Hepatocyte (in vitro differentiated cells): ENCODE data around the gene PTDSS2. TPM values are rescaled to one million over a fixed set of nuclear protein-coding genes. Genes with fewer than 3 reads are reported as not detected.

ENCODE experiments used
- DNase-seq: peaks from one replicate; pipeline ENCODE4 v3.0.0-alpha.2; 2016; ENCODE audit warnings: low spot score
- H2AFZ ChIP-seq: fragments of 200-600 bp; sonication (generic); 2 replicates; pipeline ENCODE4 v1.6.0; 2016; ENCODE audit warnings: antibody characterized with exemption, mild to moderate bottlenecking
- H3K27ac ChIP-seq: fragments of 200-600 bp; sonication (generic); 2 replicates; pipeline ENCODE4 v1.5.1; 2016; ENCODE audit warnings: mild to moderate bottlenecking
- H3K27me3 ChIP-seq: fragments of 200-600 bp; sonication (generic); 2 replicates; pipeline ENCODE4 v1.6.1; 2016
- H3K36me3 ChIP-seq: fragments of 200-600 bp; sonication (generic); replicated peaks from 2 replicates; pipeline ENCODE4 v1.5.1; 2016; ENCODE audit warnings: low read depth; ENCODE audit not compliant: insufficient read depth
- H3K4me1 ChIP-seq: fragments of 200-600 bp; sonication (generic); 2 replicates; pipeline ENCODE4 v1.5.1; 2016; ENCODE audit warnings: mild to moderate bottlenecking, moderate library complexity; ENCODE audit not compliant: insufficient read depth
- H3K4me2 ChIP-seq: fragments of 200-600 bp; sonication (generic); 2 replicates; pipeline ENCODE4 v1.6.0; 2016
- H3K4me3 ChIP-seq: fragments of 200-600 bp; sonication (generic); 2 replicates; pipeline ENCODE4 v1.5.1; 2016; ENCODE audit warnings: mild to moderate bottlenecking
- H3K79me2 ChIP-seq: fragments of 200-600 bp; sonication (generic); 2 replicates; pipeline ENCODE4 v1.6.0; 2017; ENCODE audit warnings: mild to moderate bottlenecking
- H3K9me2 ChIP-seq: fragments of 200-600 bp; sonication (generic); replicated peaks from 2 replicates; pipeline ENCODE4 v1.6.0; 2017; ENCODE audit warnings: mild to moderate bottlenecking; ENCODE audit not compliant: insufficient read depth
- H3K9me3 ChIP-seq: fragments of 200-600 bp; sonication (generic); 2 replicates; pipeline ENCODE4 v1.5.1; 2016; ENCODE audit warnings: low read depth, mild to moderate bottlenecking
- H4K20me1 ChIP-seq: fragments of 200-600 bp; sonication (generic); 2 replicates; pipeline ENCODE4 v1.6.0; 2016; ENCODE audit warnings: mild to moderate bottlenecking; ENCODE audit not compliant: insufficient read depth, poor library complexity, severe bottlenecking
- CTCF ChIP-seq: fragments of 200-600 bp; sonication (generic); IDR thresholded peaks from 2 replicates; pipeline ENCODE4 v1.5.1; 2016; ENCODE audit warnings: antibody characterized with exemption, mild to moderate bottlenecking; ENCODE audit not compliant: poor library complexity
- EZH2 ChIP-seq: fragments of 200-600 bp; sonication (generic); IDR thresholded peaks from 2 replicates; pipeline ENCODE4 v1.6.1; 2016; ENCODE audit warnings: antibody characterized with exemption, mild to moderate bottlenecking, borderline replicate concordance
- EZH2phosphoT487 ChIP-seq: fragments of 200-600 bp; sonication (generic); IDR thresholded peaks from one replicate; pipeline ENCODE4 v1.6.1; 2018; ENCODE audit warnings: antibody characterized with exemption, mild to moderate bottlenecking, low read depth, moderate library complexity; ENCODE audit not compliant: unreplicated experiment, severe bottlenecking
- WGBS: methylation state at CpG from one replicate; pipeline ENCODE4 v1.1.6; 2016; ENCODE audit warnings: low lambda C conversion rate; ENCODE audit errors: missing lambda C conversion rate; 5-methylcytosine and 5-hydroxymethylcytosine counted together
- polyA plus RNA-seq: library from polyadenylated mRNA; unstranded; fragments of >200 nt; fragmentation: Nextera tagmentation; extraction: Ambion mirVana; gene quantifications from 2 replicates; pipeline ENCODE4 v1.2.1, GENCODE V29; 2016
- total RNA-seq: library from RNA; depleted of rRNA; stranded (reverse); fragments of >200 nt; gene quantifications from 2 replicates; pipeline ENCODE4 v1.2.3, GENCODE V29; 2014

PTDSS2 gene
- total and polyA plus RNA-seq, 2 experiments from 2014 or later, result 31.5 to 50.8 TPM

- Histone ChIP-seq H4K20me1 (no peaks in the 10 kb centered on the region), H3K79me2 (no peaks in the 10 kb centered on the region), H3K4me2 (no peak overlapping the region), H3K9me2 (no peaks in the 10 kb centered on the region), H3K4me1 (no peaks in the 10 kb centered on the region), H2AFZ (no peak overlapping the region), H3K9me3 (no peaks in the 10 kb centered on the region), H3K27me3 (no peaks in the 10 kb centered on the region), H3K4me3 (no peak overlapping the region), H3K27ac (no peak overlapping the region), H3K36me3 (no peaks in the 10 kb centered on the region)
- no peak for DNase-seq
- 99% methylated on average over 12 of the region's 25 CpGs for WGBS
- TF ChIP-seq CTCF, result no peak
- TF ChIP-seq EZH2, result no peak
- TF ChIP-seq EZH2phosphoT487, result no peak
Observed at GRCh38 chr11:488062-488461, 38.0 kb downstream of the PTDSS2 start.

- Histone ChIP-seq H3K36me3 (no peaks in the 10 kb centered on the region), H3K79me2 (no peaks in the 10 kb centered on the region), H4K20me1 (no peaks in the 10 kb centered on the region), H3K9me3 (no peaks in the 10 kb centered on the region), H3K27me3 (no peaks in the 10 kb centered on the region), H3K4me3 (no peak overlapping the region), H3K27ac (no peak overlapping the region), H2AFZ (no peak overlapping the region), H3K9me2 (no peaks in the 10 kb centered on the region), H3K4me1 (no peaks in the 10 kb centered on the region), H3K4me2 (no peak overlapping the region)
- no peak for DNase-seq
- no peak for TF ChIP-seq EZH2phosphoT487
- no peak for TF ChIP-seq EZH2
- TF ChIP-seq CTCF, result no peak
- 95% methylated on average over 18 of the region's 19 CpGs for WGBS
Observed at GRCh38 chr11:488579-488978, 38.5 kb downstream of the PTDSS2 start.

- no peak overlapping the region for H3K4me2 ChIP-seq
- TF ChIP-seq EZH2phosphoT487, result no peak
- TF ChIP-seq EZH2, result no peak
- no peak for TF ChIP-seq CTCF
- no peak overlapping the region for H3K4me3 ChIP-seq
- H2AFZ ChIP-seq, result no peak overlapping the region
- H3K27me3 ChIP-seq, result no peaks in the 10 kb centered on the region
- no peaks in the 10 kb centered on the region for H3K79me2 ChIP-seq
- no peaks in the 10 kb centered on the region for H3K4me1 ChIP-seq
- no peak overlapping the region for H3K27ac ChIP-seq
- no peaks in the 10 kb centered on the region for H3K36me3 ChIP-seq
- no peaks in the 10 kb centered on the region for H4K20me1 ChIP-seq
- 91% methylated on average over 9 of the region's 19 CpGs for WGBS
- H3K9me2 ChIP-seq, result no peaks in the 10 kb centered on the region
- no peak for DNase-seq
- H3K9me3 ChIP-seq, result no peaks in the 10 kb centered on the region
Observed at GRCh38 chr11:488992-489391, 38.9 kb downstream of the PTDSS2 start.
